GM21825 (cell line): ENCODE measurements around the gene SYTL2.
A peak's percentile ranks its signal among the peaks of the same experiment; 100 is the strongest.
"Not testable (repeated sequence)": the region's sequence is repeated elsewhere in the genome, so short reads cannot be mapped to it uniquely, and the experiment has no call there.

Experiments
- ATAC-seq: cut with Tn5 transposase; IDR thresholded peaks from one replicate; pipeline ENCODE4 v1.9.1; 2021; ENCODE audit warnings: mild to moderate bottlenecking, moderate library complexity; ENCODE audit not compliant: unreplicated experiment

SYTL2 gene

GRCh38 chr11:85661972-85662664, 148.8 kb downstream of the SYTL2 start:
- ATAC-seq, result no peak

- ATAC-seq, result no peak
Observed at GRCh38 chr11:85658180-85658579, 152.8 kb downstream of the SYTL2 start.

- ATAC-seq, result no peak
Observed at GRCh38 chr11:85656777-85657176, 154.2 kb downstream of the SYTL2 start.

- ATAC-seq, result not testable (repeated sequence)
Observed at GRCh38 chr11:85654343-85654742, 156.6 kb downstream of the SYTL2 start.

- no peak for ATAC-seq
Observed at GRCh38 chr11:85652786-85653447, 158.0 kb downstream of the SYTL2 start.

- no peak for ATAC-seq
Observed at GRCh38 chr11:85651118-85651517, 159.8 kb downstream of the SYTL2 start.

GRCh38 chr11:85647604-85648299, 163.2 kb downstream of the SYTL2 start, which contains the start of gene TMEM126A:
Gene TMEM126A, plus strand, starts transcription at chr11:85647967. Its CDS starts 2,289 bp downstream, at chr11:85650256.
- ATAC-seq, result peak; percentile 100

- peak; percentile 10 for ATAC-seq
Observed at GRCh38 chr11:85647078-85647477, 163.9 kb downstream of the SYTL2 start.
